ENCODE results near the gene GJB2.

GJB2 gene

DNA sequence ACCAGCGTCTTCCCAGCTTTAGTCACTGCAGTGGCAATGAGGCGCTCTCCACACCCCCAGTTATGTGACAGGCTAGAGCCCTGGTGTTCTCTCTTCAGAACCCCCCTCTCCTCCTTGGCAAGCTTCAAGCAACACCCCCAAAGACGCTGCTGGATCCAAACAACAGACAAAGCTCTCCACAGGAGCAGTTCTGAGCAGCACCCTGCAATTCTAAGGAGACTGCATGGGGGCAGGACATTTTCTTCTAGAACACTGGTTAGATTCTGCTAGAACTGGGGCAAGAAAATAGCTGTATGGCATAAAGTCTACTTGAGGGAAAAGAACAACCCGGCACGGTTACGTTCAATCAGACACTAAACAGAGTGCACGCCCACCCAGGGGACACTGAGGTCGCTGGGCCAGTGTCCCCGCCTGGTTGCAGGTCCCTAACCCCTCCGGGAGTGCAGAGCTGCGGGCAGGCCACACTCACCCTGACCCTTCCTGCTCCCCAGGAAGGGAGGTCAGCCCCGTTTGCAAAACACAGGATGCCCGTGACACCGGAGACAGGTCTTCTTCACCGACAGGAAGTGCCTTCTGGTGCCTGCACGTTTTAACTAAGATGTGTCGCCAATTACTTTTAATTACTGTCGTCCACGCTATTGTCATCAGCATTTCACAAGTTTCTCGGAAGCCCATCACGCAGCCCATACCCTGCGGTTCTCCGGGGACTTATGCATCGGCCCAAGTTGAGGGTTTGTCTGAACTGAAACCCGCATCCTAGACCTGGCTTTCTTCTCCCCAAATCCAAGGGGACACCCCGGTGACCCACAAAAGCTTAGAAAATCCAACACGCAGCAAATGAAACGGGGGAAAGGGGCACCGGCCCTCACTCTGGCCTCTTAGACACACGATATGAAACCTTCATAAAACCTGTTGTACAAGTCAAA lies 38.4 kb upstream of the GJB2 start:
- no peak for DNase-seq (ENCODE audit: low spot score)
- Histone ChIP-seq H3K27me3 (ENCODE audit: insufficient read depth, poor library complexity, severe bottlenecking) (peaks cover 3% of the 10 kb centered on the region), H3K9me3 (ENCODE audit: severe bottlenecking) (no peaks in the 10 kb centered on the region), H3K27ac (ENCODE audit: poor library complexity, severe bottlenecking) (no peak overlapping the region), H3K4me3 (ENCODE audit: severe bottlenecking) (peak overlapping the region; percentile 32), H3K4me1 (ENCODE audit: insufficient read depth, poor library complexity, severe bottlenecking) (no peaks in the 10 kb centered on the region), H3K36me3 (ENCODE audit: low read depth) (no peaks in the 10 kb centered on the region)
- no peak for TF ChIP-seq CTCF (IDR thresholded peaks at IDR 0.05; ENCODE audit: poor library complexity, severe bottlenecking)
- no peak for ATAC-seq (ENCODE audit: low read depth)

DNA sequence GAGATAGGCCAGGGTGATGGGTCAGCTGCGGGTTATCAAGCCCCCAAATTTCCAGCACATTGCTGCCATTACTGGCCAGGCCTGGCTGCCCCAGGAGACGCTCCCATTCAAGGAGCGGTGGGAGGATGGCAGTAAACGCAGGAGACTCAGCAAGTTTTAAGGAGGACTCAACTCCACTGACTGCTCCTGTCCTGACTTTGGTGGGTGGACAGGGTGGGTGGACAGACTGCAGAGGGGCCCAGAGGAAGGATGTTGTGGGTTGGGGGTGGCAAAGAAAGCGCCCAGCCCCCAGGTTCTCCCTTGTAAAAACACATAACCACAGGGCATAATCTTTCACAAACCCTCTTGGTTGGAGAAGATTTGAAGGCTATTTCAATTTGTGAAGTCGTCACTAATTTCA lies 35.0 kb upstream of the GJB2 start:
- Histone ChIP-seq H3K27ac (ENCODE audit: poor library complexity, severe bottlenecking) (no peak overlapping the region), H3K36me3 (ENCODE audit: low read depth) (no peaks in the 10 kb centered on the region), H3K4me3 (ENCODE audit: severe bottlenecking) (no peak overlapping the region), H3K27me3 (ENCODE audit: insufficient read depth, poor library complexity, severe bottlenecking) (peaks cover 3% of the 10 kb centered on the region), H3K9me3 (ENCODE audit: severe bottlenecking) (no peaks in the 10 kb centered on the region), H3K4me1 (ENCODE audit: insufficient read depth, poor library complexity, severe bottlenecking) (no peaks in the 10 kb centered on the region)
- DNase-seq (ENCODE audit: low spot score): no peak
- no peak for ATAC-seq (ENCODE audit: low read depth)
- TF ChIP-seq CTCF (IDR thresholded peaks at IDR 0.05; ENCODE audit: poor library complexity, severe bottlenecking): no peak

- Histone ChIP-seq H3K27ac (ENCODE audit: poor library complexity, severe bottlenecking) (no peak overlapping the region), H3K36me3 (ENCODE audit: low read depth) (no peaks in the 10 kb centered on the region), H3K27me3 (ENCODE audit: insufficient read depth, poor library complexity, severe bottlenecking) (peaks cover 3% of the 10 kb centered on the region), H3K9me3 (ENCODE audit: severe bottlenecking) (no peaks in the 10 kb centered on the region), H3K4me3 (ENCODE audit: severe bottlenecking) (no peak overlapping the region), H3K4me1 (ENCODE audit: insufficient read depth, poor library complexity, severe bottlenecking) (no peaks in the 10 kb centered on the region)
- no peak for TF ChIP-seq CTCF (IDR thresholded peaks at IDR 0.05; ENCODE audit: poor library complexity, severe bottlenecking)
- DNase-seq (ENCODE audit: low spot score): no peak
- ATAC-seq (ENCODE audit: low read depth): no peak
Measured at GRCh38 chr13:20227288-20227687, 34.5 kb upstream of the GJB2 start.

- TF ChIP-seq CTCF (IDR thresholded peaks at IDR 0.05; ENCODE audit: poor library complexity, severe bottlenecking): no peak
- Histone ChIP-seq H3K27ac (ENCODE audit: poor library complexity, severe bottlenecking) (no peak overlapping the region), H3K27me3 (ENCODE audit: insufficient read depth, poor library complexity, severe bottlenecking) (no peaks in the 10 kb centered on the region), H3K4me3 (ENCODE audit: severe bottlenecking) (no peak overlapping the region), H3K9me3 (ENCODE audit: severe bottlenecking) (no peaks in the 10 kb centered on the region), H3K4me1 (ENCODE audit: insufficient read depth, poor library complexity, severe bottlenecking) (no peaks in the 10 kb centered on the region), H3K36me3 (ENCODE audit: low read depth) (no peaks in the 10 kb centered on the region)
- ATAC-seq (ENCODE audit: low read depth) (no peak), DNase-seq (ENCODE audit: low spot score) (no peak)
Measured at GRCh38 chr13:20222553-20222952, 29.8 kb upstream of the GJB2 start.

- DNase-seq (ENCODE audit: low spot score): no peak
- Histone ChIP-seq H3K27me3 (ENCODE audit: insufficient read depth, poor library complexity, severe bottlenecking) (no peaks in the 10 kb centered on the region), H3K27ac (ENCODE audit: poor library complexity, severe bottlenecking) (no peak overlapping the region), H3K36me3 (ENCODE audit: low read depth) (no peaks in the 10 kb centered on the region), H3K9me3 (ENCODE audit: severe bottlenecking) (no peaks in the 10 kb centered on the region), H3K4me3 (ENCODE audit: severe bottlenecking) (no peak overlapping the region), H3K4me1 (ENCODE audit: insufficient read depth, poor library complexity, severe bottlenecking) (no peaks in the 10 kb centered on the region)
- no peak for TF ChIP-seq CTCF (IDR thresholded peaks at IDR 0.05; ENCODE audit: poor library complexity, severe bottlenecking)
- no peak for ATAC-seq (ENCODE audit: low read depth)
Measured at GRCh38 chr13:20221772-20222171, 29.0 kb upstream of the GJB2 start.

All from RWPE2 (cell line).